SK-N-SH treated with all-trans-retinoic acid at 6 μM for 48 hours (cell line): Measurements from ENCODE around the gene RBM22.

ENCODE experiments used
- ATAC-seq: fragments of 200-7000 bp; cut with Tn5 transposase; 3 replicates; pipeline ENCODE4 v1.9.1; 2020; ENCODE audit warnings: mild to moderate bottlenecking, moderate library complexity
- ARNTL ChIP-seq: fragments of 450-650 bp; formaldehyde crosslinking; IDR thresholded peaks from 2 replicates; pipeline ENCODE4 v1.5.0; 2020; ENCODE audit warnings: low read depth, mild to moderate bottlenecking, moderate library complexity, borderline replicate concordance
- BACH2 ChIP-seq: fragments of 250-450 bp; sonication (Bioruptor Pico); IDR thresholded peaks from 2 replicates; pipeline ENCODE4 v1.9.0; 2021; ENCODE audit warnings: mild to moderate bottlenecking, borderline replicate concordance
- CREB5 ChIP-seq: fragments of 250-450 bp; sonication (Bioruptor Pico); IDR thresholded peaks from 2 replicates; pipeline ENCODE4 v1.5.1; 2020; ENCODE audit warnings: low read depth, mild to moderate bottlenecking, moderate library complexity
- CSDC2 ChIP-seq: fragments of 250-450 bp; sonication (Bioruptor Pico); IDR thresholded peaks from 2 replicates; pipeline ENCODE4 v1.5.0; 2020; ENCODE audit warnings: mild to moderate bottlenecking, moderate library complexity
- ESRRG ChIP-seq: fragments of 250-450 bp; sonication (Bioruptor Pico); IDR thresholded peaks from 2 replicates; pipeline ENCODE4 v1.6.1; 2021; ENCODE audit warnings: mild to moderate bottlenecking
- GLIS3 ChIP-seq: fragments of 250-450 bp; sonication (Bioruptor Pico); IDR thresholded peaks from 2 replicates; pipeline ENCODE4 v1.5.0; 2020; ENCODE audit warnings: mild to moderate bottlenecking, moderate library complexity
- OSR1 ChIP-seq: fragments of 250-450 bp; sonication (Bioruptor Pico); IDR thresholded peaks from 2 replicates; pipeline ENCODE4 v1.8.0; 2022; ENCODE audit warnings: moderate library complexity, mild to moderate bottlenecking, inconsistent platforms
- PATZ1 ChIP-seq: fragments of 250-450 bp; sonication (Bioruptor Pico); IDR thresholded peaks from 2 replicates; pipeline ENCODE4 v1.8.0; 2020; ENCODE audit warnings: mild to moderate bottlenecking, moderate library complexity, borderline replicate concordance
- POU6F1 ChIP-seq: fragments of 250-450 bp; sonication (Bioruptor Pico); IDR thresholded peaks from 2 replicates; pipeline ENCODE4 v1.8.0; 2021; ENCODE audit warnings: low read depth, mild to moderate bottlenecking, moderate library complexity, borderline replicate concordance
- RARB ChIP-seq: fragments of 250-450 bp; sonication (Bioruptor Pico); IDR thresholded peaks from 2 replicates; pipeline ENCODE4 v1.8.0; 2021; ENCODE audit warnings: mild to moderate bottlenecking, moderate library complexity
- SNAI2 ChIP-seq: fragments of 250-450 bp; sonication (Bioruptor Pico); IDR thresholded peaks from 2 replicates; pipeline ENCODE4 v1.5.0; 2020; ENCODE audit warnings: mild to moderate bottlenecking, moderate library complexity
- TCF4 ChIP-seq: fragments of 250-450 bp; sonication (Bioruptor Pico); IDR thresholded peaks from 2 replicates; pipeline ENCODE4 v1.8.0; 2021; ENCODE audit warnings: mild to moderate bottlenecking, moderate library complexity, borderline replicate concordance
- TOX ChIP-seq: fragments of 250-450 bp; sonication (Bioruptor Pico); IDR thresholded peaks from 2 replicates; pipeline ENCODE4 v1.8.0; 2021; ENCODE audit warnings: mild to moderate bottlenecking, moderate library complexity, borderline replicate concordance
- TSHZ2 ChIP-seq: fragments of 250-450 bp; sonication (Bioruptor Pico); IDR thresholded peaks from 2 replicates; pipeline ENCODE4 v1.5.0; 2020; ENCODE audit warnings: mild to moderate bottlenecking, moderate library complexity
- ZC3H10 ChIP-seq: fragments of 250-450 bp; sonication (Bioruptor Pico); IDR thresholded peaks from 2 replicates; pipeline ENCODE4 v1.5.1; 2021; ENCODE audit warnings: mild to moderate bottlenecking, moderate library complexity
- ZFP3 ChIP-seq: fragments of 250-450 bp; sonication (Bioruptor Pico); IDR thresholded peaks from 2 replicates; pipeline ENCODE4 v1.5.0; 2020; ENCODE audit warnings: mild to moderate bottlenecking, moderate library complexity
- ZFP30 ChIP-seq: fragments of 450-650 bp; formaldehyde crosslinking; IDR thresholded peaks from 2 replicates; pipeline ENCODE4 v1.5.0; 2022; ENCODE audit warnings: mild to moderate bottlenecking, moderate library complexity
- ZNF565 ChIP-seq: fragments of 450-650 bp; formaldehyde crosslinking; conservative IDR thresholded peaks from 2 replicates; pipeline ENCODE4 v1.5.0; 2020; ENCODE audit warnings: low read depth, mild to moderate bottlenecking, moderate library complexity
- ZNF70 ChIP-seq: fragments of 450-650 bp; formaldehyde crosslinking; IDR thresholded peaks from 2 replicates; pipeline ENCODE4 v1.5.0; 2020; ENCODE audit warnings: mild to moderate bottlenecking, moderate library complexity
- ZNF8 ChIP-seq: fragments of 450-650 bp; formaldehyde crosslinking; IDR thresholded peaks from 2 replicates; pipeline ENCODE4 v1.5.0; 2020; ENCODE audit warnings: mild to moderate bottlenecking, moderate library complexity

The RBM22 gene

GRCh38 chr5:150653762-150654556 is 46.9 kb downstream of the RBM22 start (continued):
- no peak for TF ChIP-seq POU6F1 (CRISPR knock-in tag)
- TF ChIP-seq ZNF70 (CRISPR knock-in tag): no peak
- no peak for TF ChIP-seq TCF4
- TF ChIP-seq OSR1: no peak
- no peak for TF ChIP-seq ZNF565 (CRISPR knock-in tag)
- TF ChIP-seq SNAI2 (CRISPR knock-in tag): no peak
- TF ChIP-seq ESRRG (CRISPR knock-in tag): no peak
- TF ChIP-seq, all 23 proteins: peak for 0

- TF ChIP-seq ZFP30 (CRISPR knock-in tag): no peak
- no peak for TF ChIP-seq OSR1
- TF ChIP-seq ZNF8: no peak
- TF ChIP-seq CSDC2: no peak
- no peak for TF ChIP-seq ZNF565 (CRISPR knock-in tag)
- no peak for TF ChIP-seq BACH2 (CRISPR knock-in tag)
- no peak for TF ChIP-seq ZNF70 (CRISPR knock-in tag)
- TF ChIP-seq TOX (CRISPR knock-in tag): no peak
- TF ChIP-seq SNAI2 (CRISPR knock-in tag): no peak
- no peak for TF ChIP-seq ESRRG (CRISPR knock-in tag)
- no peak for TF ChIP-seq ARNTL (CRISPR knock-in tag)
- no peak for TF ChIP-seq PATZ1 (CRISPR knock-in tag)
- TF ChIP-seq GLIS3 (CRISPR knock-in tag): no peak
- TF ChIP-seq POU6F1 (CRISPR knock-in tag): no peak
- no peak for TF ChIP-seq TCF4
- TF ChIP-seq TSHZ2: no peak
- TF ChIP-seq ZFP3 (CRISPR knock-in tag): no peak
- ATAC-seq: peak; percentile 71
Measured at GRCh38 chr5:150653145-150653761, 47.6 kb downstream of the RBM22 start.

GRCh38 chr5:150651924-150652671 is 48.8 kb downstream of the RBM22 start:
- ATAC-seq: no peak
- TF ChIP-seq ZFP30 (CRISPR knock-in tag): no peak
- TF ChIP-seq TCF4: no peak
- TF ChIP-seq ESRRG (CRISPR knock-in tag): no peak
- no peak for TF ChIP-seq CREB5 (CRISPR knock-in tag)
- no peak for TF ChIP-seq POU6F1 (CRISPR knock-in tag)
- TF ChIP-seq RARB: no peak
- TF ChIP-seq BACH2 (CRISPR knock-in tag): no peak
- TF ChIP-seq ZC3H10 (CRISPR knock-in tag): no peak
- TF ChIP-seq OSR1: no peak
- no peak for TF ChIP-seq ZNF70 (CRISPR knock-in tag)
- no peak for TF ChIP-seq TSHZ2
- no peak for TF ChIP-seq GLIS3 (CRISPR knock-in tag)
